Nephron (organoid): ENCODE measurements around the gene WWOX.
A peak's percentile ranks its signal among the peaks of the same experiment; 100 is the strongest.

Experiments
- H3K27ac Mint-ChIP-seq, 3 experiments: 2 replicates each; pipeline ENCODE4 v1.8.0; 2020; ENCODE audit warnings: mixed read lengths in 3 of 3, mild to moderate bottlenecking in 2 of 3, moderate library complexity in 1 of 3
- H3K27me3 Mint-ChIP-seq: 2 replicates; pipeline ENCODE4 v1.8.0; 2021; ENCODE audit warnings: low read depth, mild to moderate bottlenecking, moderate library complexity, mixed read lengths
- H3K36me3 Mint-ChIP-seq: 2 replicates; pipeline ENCODE4 v1.8.0; 2020; ENCODE audit warnings: low read depth, mixed read lengths
- H3K4me1 Mint-ChIP-seq: 2 replicates; pipeline ENCODE4 v1.8.0; 2020; ENCODE audit warnings: mixed read lengths
- H3K4me3 Mint-ChIP-seq, 3 experiments: 2 replicates each; pipeline ENCODE4 v1.8.0; 2020; ENCODE audit warnings: mild to moderate bottlenecking in 3 of 3, mixed read lengths in 3 of 3, moderate library complexity in 2 of 3
- H3K9me3 Mint-ChIP-seq: 2 replicates; pipeline ENCODE4 v1.8.0; 2020; ENCODE audit warnings: mixed read lengths
- CTCF ChIP-seq, 3 experiments: fragments of 200-600 bp; sonication (generic); IDR thresholded peaks; one replicate each; pipeline ENCODE4 v1.5.0; 2021; ENCODE audit warnings: antibody characterized with exemption in 3 of 3; ENCODE audit not compliant: unreplicated experiment in 3 of 3

Gene WWOX

GRCh38 chr16:78092758-78093157 lies 6.7 kb upstream of the WWOX start:
- peaks cover 10% of the 10 kb centered on the region for H3K27me3 Mint-ChIP-seq

GRCh38 chr16:78094166-78094565 lies 5.3 kb upstream of the WWOX start:
- H3K27ac Mint-ChIP-seq = no peak overlapping the region
- H3K4me3 Mint-ChIP-seq = no peak overlapping the region
- TF ChIP-seq CTCF (IDR thresholded peaks at IDR 0.05; ENCODE audit: unreplicated experiment in 3 of 3) = peak; percentile 28 to 43 (median 35)
- peaks cover 13% of the 10 kb centered on the region for H3K27me3 Mint-ChIP-seq
- peaks cover 5% of the 10 kb centered on the region for H3K9me3 Mint-ChIP-seq
- peaks cover 6% of the 10 kb centered on the region for H3K4me1 Mint-ChIP-seq
- no peaks in the 10 kb centered on the region for H3K36me3 Mint-ChIP-seq

More at GRCh38 chr16:78092758-78093157, 6.7 kb upstream of the WWOX start:
- H3K36me3 Mint-ChIP-seq = no peaks in the 10 kb centered on the region
- no peak overlapping the region for H3K27ac Mint-ChIP-seq
- no peak for TF ChIP-seq CTCF (IDR thresholded peaks at IDR 0.05; ENCODE audit: unreplicated experiment in 3 of 3)
- H3K4me3 Mint-ChIP-seq = no peak overlapping the region
- H3K4me1 Mint-ChIP-seq = no peaks in the 10 kb centered on the region
- peaks cover 5% of the 10 kb centered on the region for H3K9me3 Mint-ChIP-seq

GRCh38 chr16:78094998-78095397 lies 4.5 kb upstream of the WWOX start:
- Mint-ChIP-seq H3K27me3 (peaks cover 13% of the 10 kb centered on the region), H3K4me3 (no peak overlapping the region), H3K36me3 (no peaks in the 10 kb centered on the region), H3K4me1 (peaks cover 6% of the 10 kb centered on the region), H3K9me3 (peaks cover 5% of the 10 kb centered on the region), H3K27ac (no peak overlapping the region)
- TF ChIP-seq CTCF (IDR thresholded peaks at IDR 0.05; ENCODE audit: unreplicated experiment in 3 of 3) = no peak

- Mint-ChIP-seq H3K36me3 (no peaks in the 10 kb centered on the region), H3K4me3 (no peak overlapping the region), H3K27ac (no peak overlapping the region), H3K27me3 (peaks cover 13% of the 10 kb centered on the region), H3K4me1 (peaks cover 12% of the 10 kb centered on the region), H3K9me3 (peaks cover 5% of the 10 kb centered on the region)
- TF ChIP-seq CTCF (IDR thresholded peaks at IDR 0.05; ENCODE audit: unreplicated experiment in 3 of 3) = no peak
Measured at GRCh38 chr16:78096386-78096785, 3.1 kb upstream of the WWOX start.

GRCh38 chr16:78097548-78097947 lies 1.9 kb upstream of the WWOX start:
- Mint-ChIP-seq H3K4me3 (no peak overlapping the region), H3K9me3 (peaks cover 5% of the 10 kb centered on the region), H3K27ac (no peak overlapping the region), H3K4me1 (peaks cover 12% of the 10 kb centered on the region), H3K27me3 (peaks cover 7% of the 10 kb centered on the region), H3K36me3 (peaks cover 5% of the 10 kb centered on the region)
- no peak for TF ChIP-seq CTCF (IDR thresholded peaks at IDR 0.05; ENCODE audit: unreplicated experiment in 3 of 3)

GRCh38 chr16:78098087-78098486 lies 1.4 kb upstream of the WWOX start:
- Mint-ChIP-seq H3K27ac (no peak overlapping the region), H3K4me1 (peaks cover 12% of the 10 kb centered on the region), H3K4me3 (no peak overlapping the region), H3K27me3 (peaks cover 4% of the 10 kb centered on the region), H3K9me3 (peaks cover 5% of the 10 kb centered on the region), H3K36me3 (peaks cover 5% of the 10 kb centered on the region)
- TF ChIP-seq CTCF (IDR thresholded peaks at IDR 0.05; ENCODE audit: unreplicated experiment in 3 of 3) = no peak
